K562 (cell line): ENCODE measurements around the gene SLC44A1. TPM values are rescaled to one million over a fixed set of nuclear protein-coding genes. Genes with fewer than 3 reads are reported as not detected.

Experiments used
- ATAC-seq: fragments of 200-7000 bp; cut with Tn5 transposase; 3 replicates; pipeline ENCODE4 v1.9.1; 2020; ENCODE audit warnings: moderate library complexity
- BruUV-seq: library from RNA; stranded (reverse); fragments of 400-500 nt; replicated peaks from 2 replicates; lab custom pipeline; 2021; lab: Mats Ljungman, UMichigan
- CTCF ChIA-PET: fragments of 300-600 bp; formaldehyde crosslinking; extraction: SDS; loops from one replicate; lab custom pipeline; 2021; ENCODE audit warnings: low intra/inter-chr PET ratio; lab: Yijun Ruan, JAX
- POLR2A ChIA-PET: fragments of 300-600, 350-650 bp; sonication (Branson Sonifier 250); formaldehyde crosslinking; extraction: SDS; loops from one replicate; lab custom pipeline; 2021; ENCODE audit warnings: antibody characterized with exemption, inconsistent platforms; lab: Yijun Ruan, JAX
- DNase-seq, 4 experiments: peaks; one replicate each; pipeline versions ENCODE4 v3.0.0 to v3.0.0-alpha.2; 2011 to 2018; ENCODE audit warnings: low spot score in 3 of 4, mixed read lengths in 3 of 4; ENCODE audit errors: extremely low read depth in 1 of 4
- FAIRE-seq: peaks from 2 replicates; lab custom pipeline; 2011; peaks lifted over from hg19 to GRCh38; lab: Jason Lieb, UNC
- H2AFZ ChIP-seq: 2 replicates; pipeline ENCODE4 v1.6.0; 2011; ENCODE audit warnings: low read depth, low read length, control low read depth, inconsistent platforms
- H3K27ac ChIP-seq: fragments of 200-600 bp; 3 replicates; pipeline ENCODE4 v1.8.0; 2011; ENCODE audit warnings: low read depth, mild to moderate bottlenecking, control low read depth, inconsistent platforms, low read length, moderate library complexity, mixed read lengths; ENCODE audit errors: extremely low read depth
- H3K27me3 ChIP-seq, 2 experiments: fragments of 300-600 bp in 1 of 2; 2 replicates in 1 of 2; 3 replicates in 1 of 2; pipeline versions ENCODE4 v1.6.0 to v1.8.0; 2011; ENCODE audit warnings: inconsistent platforms in 2 of 2, low read length in 2 of 2, mild to moderate bottlenecking in 1 of 2, mixed read lengths in 1 of 2, moderate library complexity in 1 of 2; ENCODE audit not compliant: control insufficient read depth in 2 of 2, insufficient read depth in 2 of 2
- H3K36me3 ChIP-seq: fragments of 300-600 bp; 3 replicates; pipeline ENCODE4 v1.8.0; 2011; ENCODE audit warnings: mild to moderate bottlenecking, low read length, inconsistent platforms; ENCODE audit not compliant: control insufficient read depth, insufficient read depth
- H3K4me1 ChIP-seq, 2 experiments: fragments of 200-600 bp in 1 of 2; replicated peaks in 1 of 2; 2 replicates in 1 of 2; 3 replicates in 1 of 2; pipeline versions ENCODE4 v1.5.1 to v1.8.0; 2011; ENCODE audit warnings: inconsistent platforms in 2 of 2, low read length in 2 of 2, mild to moderate bottlenecking in 1 of 2, mixed read lengths in 1 of 2, moderate library complexity in 1 of 2; ENCODE audit not compliant: control insufficient read depth in 2 of 2, insufficient read depth in 2 of 2
- H3K4me2 ChIP-seq: 2 replicates; pipeline ENCODE4 v1.6.1; 2011; ENCODE audit warnings: low read length, control low read depth, inconsistent platforms, mixed read lengths; ENCODE audit not compliant: insufficient read depth
- H3K4me3 ChIP-seq: fragments of 200-600 bp; sonication (generic), shearing (Covaris generic); 2 replicates; pipeline ENCODE4 v1.5.1; 2016; ENCODE audit warnings: control low read depth, inconsistent platforms
- H3K79me2 ChIP-seq: fragments of 200-600 bp; 3 replicates; pipeline ENCODE4 v1.8.0; 2011; ENCODE audit warnings: low read length, inconsistent platforms; ENCODE audit not compliant: control insufficient read depth, insufficient read depth
- H3K9ac ChIP-seq, 2 experiments: 2 replicates each; pipeline versions ENCODE4 v1.6.0 to v1.6.1; 2011; ENCODE audit warnings: low read depth in 2 of 2, low read length in 2 of 2, control low read depth in 1 of 2, inconsistent platforms in 1 of 2, mild to moderate bottlenecking in 1 of 2, mixed read lengths in 1 of 2; ENCODE audit not compliant: insufficient read depth in 1 of 2
- H3K9me1 ChIP-seq: one replicate; pipeline ENCODE4 v1.6.0; 2011; ENCODE audit warnings: inconsistent platforms, mild to moderate bottlenecking, low read length, moderate library complexity; ENCODE audit not compliant: control insufficient read depth, insufficient read depth
- H3K9me3 ChIP-seq: replicated peaks from 2 replicates; pipeline ENCODE4 v1.5.1; 2011; ENCODE audit warnings: low read depth, low read length, inconsistent platforms; ENCODE audit not compliant: control insufficient read depth, insufficient read depth
- H4K20me1 ChIP-seq: replicated peaks from 2 replicates; pipeline ENCODE4 v1.6.1; 2011; ENCODE audit warnings: low read length, inconsistent platforms, mixed read lengths; ENCODE audit not compliant: control insufficient read depth, insufficient read depth
- ARHGAP35 ChIP-seq: fragments of 450-650 bp; IDR thresholded peaks from 2 replicates; pipeline ENCODE4 v1.6.1; 2018; ENCODE audit not compliant: partially characterized antibody
- FOXJ3 ChIP-seq: sonication (generic); formaldehyde crosslinking; IDR thresholded peaks from 2 replicates; pipeline ENCODE4 v1.4.0; 2020; ENCODE audit warnings: mild to moderate bottlenecking, missing genetic modification reagents
- MBD1 ChIP-seq: fragments of 250-450 bp; sonication (Bioruptor Pico); IDR thresholded peaks from 2 replicates; pipeline ENCODE4 v1.8.0; 2022; ENCODE audit warnings: inconsistent platforms
- NCOR1 ChIP-seq: fragments of 450-650 bp; IDR thresholded peaks from 2 replicates; pipeline ENCODE4 v1.6.1; 2016; ENCODE audit warnings: mild to moderate bottlenecking, moderate library complexity
- RB1 ChIP-seq: fragments of 450-650 bp; IDR thresholded peaks from 2 replicates; pipeline ENCODE4 v1.6.1; 2017; ENCODE audit warnings: low read depth, mild to moderate bottlenecking
- RBM39 ChIP-seq: fragments of 200-400 bp; formaldehyde crosslinking; optimal IDR thresholded peaks from 2 replicates; pipeline ENCODE3; 2018; ENCODE audit warnings: low read depth, low read length
- SUPT5H ChIP-seq: fragments of 450-650 bp; IDR thresholded peaks from 2 replicates; pipeline ENCODE4 v1.6.1; 2016
- TFAP4 ChIP-seq: sonication (generic); formaldehyde crosslinking; IDR thresholded peaks from 2 replicates; pipeline ENCODE4 v1.8.0; 2022; ENCODE audit warnings: missing genetic modification reagents, mild to moderate bottlenecking, moderate library complexity, borderline replicate concordance
- ZC3H8 ChIP-seq: fragments of 450-650 bp; IDR thresholded peaks from 2 replicates; pipeline ENCODE4 v1.6.1; 2017
- ZKSCAN3 ChIP-seq: fragments of 250-450 bp; sonication (Bioruptor Pico); IDR thresholded peaks from 2 replicates; pipeline ENCODE4 v1.4.0; 2020
- WGBS: fragments of 100-300 bp; shearing (Covaris generic); methylation state at CpG from one replicate; pipeline ENCODE4 v1.1.6; 2016; ENCODE audit warnings: low coverage, mixed read lengths; ENCODE audit not compliant: insufficient coverage; ENCODE audit errors: missing lambda C conversion rate; 5-methylcytosine and 5-hydroxymethylcytosine counted together
- in situ Hi-C: fragments of 300-500 bp; cut with MboI; formaldehyde crosslinking; loops from 4 replicates; pipeline ENCODE4 v1.15.0; 2018; ENCODE audit warnings: inconsistent platforms, mixed read lengths
- intact Hi-C: fragments of 100-400 bp; cut with micrococcal nuclease; formaldehyde crosslinking; loops from 2 replicates; pipeline ENCODE4 v1.14.2; 2022
- polyA plus RNA-seq, 8 experiments: library from polyadenylated mRNA; depleted of rRNA in 4 of 8; stranded (reverse) in 5 of 8; unstranded in 3 of 8; fragments of >200 nt; fragmentation: Nextera tagmentation in 2 of 8; fragmentation: Illumina TruSeq in 1 of 8; extraction: Ambion mirVana in 2 of 8; extraction: Trizol in 1 of 8; gene quantifications; 2 replicates each; pipeline versions ENCODE4 v1.2.1 to v1.2.3, GENCODE V29; 2011 to 2014; ENCODE audit warnings: inconsistent platforms in 1 of 8, missing spikeins in 1 of 8
- total RNA-seq, 7 experiments: library from RNA; depleted of rRNA in 6 of 7; stranded (reverse); fragments of >200 nt in 6 of 7; fragmentation: Illumina TruSeq in 2 of 7; extraction: Trizol in 2 of 7; gene quantifications; 2 replicates each; pipeline versions ENCODE4 v1.2.1 to v1.2.3, GENCODE V29; 2011 to 2021; ENCODE audit warnings: low replicate concordance in 1 of 7

The SLC44A1 gene
- total and polyA plus RNA-seq, 9 of the 15 experiments (the other 6 are each of a cell fraction or from before 2014, with no cell fraction given): 0.11 to 0.59 (median 0.30) TPM

GRCh38 chr9:105466898-105467455, 222.5 kb downstream of the SLC44A1 start:
- Histone ChIP-seq H3K4me3 (no peak overlapping the region), H3K27me3 (no peaks in the 10 kb centered on the region), H3K79me2 (no peaks in the 10 kb centered on the region), H3K27ac (no peak overlapping the region), H3K9me1 (no peaks in the 10 kb centered on the region), H3K9ac (no peak overlapping the region), H3K36me3 (peaks cover 20% of the 10 kb centered on the region; the same call in 1 of the 3 replicates), H3K4me2 (no peak overlapping the region), H3K4me1 (no peaks in the 10 kb centered on the region; a peak in 1 of 5 replicates), H4K20me1 (no peaks in the 10 kb centered on the region), H3K9me3 (no peaks in the 10 kb centered on the region), H2AFZ (no peak overlapping the region)
- FAIRE-seq: no peak
- BruUV-seq: no TSS peak
- in situ Hi-C loops (no loop called here), intact Hi-C loops (no loop called here)
- WGBS: 58% methylated on average over 3 of the region's 3 CpGs
- ChIA-PET CTCF (no interaction called here), POLR2A (interaction anchor here (0.6 to 0.9 kb wide), 3 partner anchors 9 to 21 kb away, joined by 3 read pairs; no protein-coding TSS in a partner anchor)
- DNase-seq: no peak
- ATAC-seq: no peak
- TF ChIP-seq FOXJ3 (CRISPR knock-in tag): no peak
- no peak for TF ChIP-seq MBD1 (CRISPR knock-in tag)
- no peak for TF ChIP-seq NCOR1
- TF ChIP-seq RB1: no peak
- no peak for TF ChIP-seq SUPT5H
- TF ChIP-seq ZC3H8: no peak
- TF ChIP-seq ARHGAP35: no peak
- no peak for TF ChIP-seq TFAP4
- TF ChIP-seq ZKSCAN3 (CRISPR knock-in tag): no peak
- TF ChIP-seq RBM39: no peak
